HUES48 (cell line): ENCODE results near the gene SNCB.
A peak's percentile ranks its signal among the peaks of the same experiment; 100 is the strongest.

ENCODE experiments used
- H3K27ac ChIP-seq: one replicate; pipeline ENCODE4 v1.7.0; 2013; ENCODE audit warnings: low read depth, low read length, inconsistent platforms
- H3K27me3 ChIP-seq: 2 replicates; pipeline ENCODE4 v1.6.1; 2013; ENCODE audit warnings: mild to moderate bottlenecking, low read length; ENCODE audit not compliant: control insufficient read depth, insufficient read depth
- H3K36me3 ChIP-seq: 2 replicates; pipeline ENCODE4 v1.6.1; 2013; ENCODE audit warnings: low read length; ENCODE audit not compliant: control insufficient read depth, insufficient read depth
- H3K4me1 ChIP-seq: 2 replicates; pipeline ENCODE4 v1.6.1; 2013; ENCODE audit warnings: mild to moderate bottlenecking, low read length; ENCODE audit not compliant: control insufficient read depth, insufficient read depth
- H3K4me3 ChIP-seq: 2 replicates; pipeline ENCODE4 v1.5.1; 2013; ENCODE audit warnings: mild to moderate bottlenecking, low read depth, low read length
- H3K9ac ChIP-seq: 2 replicates; pipeline ENCODE4 v1.6.1; 2013; ENCODE audit warnings: mild to moderate bottlenecking, low read depth, low read length, moderate library complexity
- H3K9me3 ChIP-seq: 2 replicates; pipeline ENCODE4 v1.6.1; 2013; ENCODE audit warnings: low read length; ENCODE audit not compliant: control insufficient read depth, insufficient read depth

SNCB gene

GRCh38 chr5:176628406-176629228 lies 1.7 kb downstream of the SNCB start:
- no peaks in the 10 kb centered on the region for H3K36me3 ChIP-seq
- no peak overlapping the region for H3K9ac ChIP-seq
- H3K27ac ChIP-seq, result no peak overlapping the region
- H3K4me3 ChIP-seq, result peak overlapping the region; percentile 81; the same call in 1 of the 2 replicates
- H3K9me3 ChIP-seq, result no peaks in the 10 kb centered on the region
- peaks cover 11% of the 10 kb centered on the region; the same call in 1 of the 2 replicates for H3K4me1 ChIP-seq
- H3K27me3 ChIP-seq, result peaks cover 48% of the 10 kb centered on the region

DNA sequence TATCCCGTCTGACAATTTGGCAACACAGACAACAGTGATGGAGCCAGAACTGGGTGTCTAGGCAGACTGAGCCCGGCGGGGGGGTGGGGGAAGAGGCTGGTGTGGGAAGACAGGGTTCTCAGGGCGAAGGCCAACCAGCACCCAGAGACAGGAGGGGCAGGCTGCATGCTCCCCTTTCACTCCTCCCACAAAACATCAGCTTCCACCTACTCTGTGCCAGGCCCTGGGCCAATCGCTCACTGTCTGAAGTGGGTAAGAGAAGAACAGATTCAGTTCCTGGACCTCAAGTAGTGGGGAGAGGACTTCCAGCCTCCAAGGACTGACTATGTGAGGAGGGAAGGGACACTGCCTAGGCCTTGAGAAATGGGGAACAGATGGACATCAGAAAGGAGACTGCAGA lies 2.8 kb downstream of the SNCB start:
- Histone ChIP-seq H3K27ac (no peak overlapping the region), H3K36me3 (no peaks in the 10 kb centered on the region), H3K9me3 (no peaks in the 10 kb centered on the region), H3K27me3 (peaks cover 39% of the 10 kb centered on the region), H3K4me1 (peaks cover 10% of the 10 kb centered on the region; the same call in 1 of the 2 replicates), H3K4me3 (no peak overlapping the region), H3K9ac (no peak overlapping the region)

DNA sequence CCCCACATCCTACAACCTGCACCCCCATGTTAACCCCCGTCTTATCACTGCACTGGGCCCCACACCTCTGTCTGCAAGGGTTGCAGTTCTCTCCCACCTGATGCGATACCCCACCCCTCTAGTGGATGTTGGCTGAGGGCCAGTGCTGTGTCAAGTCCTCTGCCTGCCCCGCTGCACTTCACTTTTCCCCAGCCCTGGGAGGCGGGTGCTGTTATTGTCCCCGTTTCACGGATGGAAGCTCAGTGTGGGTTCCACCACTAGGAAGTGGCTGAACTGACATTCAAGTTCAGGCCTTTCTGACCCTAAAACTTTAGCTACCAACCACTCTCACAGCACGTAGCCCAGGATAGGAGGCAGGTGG lies 3.5 kb downstream of the SNCB start:
- Histone ChIP-seq H3K27ac (no peak overlapping the region), H3K9ac (no peak overlapping the region), H3K4me3 (no peak overlapping the region), H3K27me3 (peaks cover 36% of the 10 kb centered on the region), H3K9me3 (no peaks in the 10 kb centered on the region), H3K4me1 (peaks cover 10% of the 10 kb centered on the region; the same call in 1 of the 2 replicates), H3K36me3 (no peaks in the 10 kb centered on the region)

DNA sequence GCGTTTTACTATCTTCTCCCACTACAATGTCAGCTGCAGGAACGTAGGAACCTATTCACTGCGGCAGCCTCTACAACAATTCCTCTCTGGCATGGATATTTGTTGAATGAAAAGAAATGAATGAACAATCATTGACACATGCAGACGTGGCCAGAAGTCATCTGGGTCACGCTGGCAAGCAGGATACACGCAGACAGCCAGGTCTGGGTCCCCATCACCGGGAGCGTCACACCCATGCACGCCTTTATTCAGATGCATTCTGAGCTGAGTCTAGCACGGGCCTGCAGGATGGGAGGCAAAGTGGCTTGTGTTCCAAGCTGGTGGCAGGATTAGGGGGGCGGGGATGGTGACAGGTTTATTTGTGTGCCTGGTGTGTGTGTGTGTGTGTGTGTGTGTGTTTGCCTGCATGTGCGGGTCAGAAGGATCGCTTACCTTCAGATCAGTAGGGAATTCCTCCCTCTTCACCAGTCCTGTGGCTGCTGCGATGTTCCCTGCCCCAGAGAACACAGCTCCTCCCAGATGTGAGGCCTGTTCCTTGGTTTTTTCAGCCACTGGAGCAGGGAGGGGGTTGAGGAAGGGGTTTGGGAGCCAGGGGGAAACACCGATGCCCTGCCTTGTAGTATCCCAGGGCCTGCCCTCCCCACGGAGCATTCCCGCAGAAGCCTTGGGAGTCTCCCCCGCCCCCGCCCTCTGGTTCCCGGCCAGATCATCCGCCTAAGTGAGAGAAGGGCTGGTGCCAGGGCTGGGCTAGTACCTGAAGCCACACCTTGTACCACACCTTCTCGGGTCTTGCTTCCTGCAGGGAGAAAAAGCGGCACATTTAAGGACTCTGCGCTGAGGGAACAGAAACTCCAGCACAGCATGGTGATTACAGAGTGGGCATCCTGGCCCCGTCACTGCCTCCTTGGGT lies 4.1 kb downstream of the SNCB start:
- no peak overlapping the region for H3K9ac ChIP-seq
- H3K27me3 ChIP-seq, result peaks cover 33% of the 10 kb centered on the region
- no peak overlapping the region for H3K4me3 ChIP-seq
- H3K9me3 ChIP-seq, result no peaks in the 10 kb centered on the region
- H3K27ac ChIP-seq, result no peak overlapping the region
- peaks cover 10% of the 10 kb centered on the region; the same call in 1 of the 2 replicates for H3K4me1 ChIP-seq
- H3K36me3 ChIP-seq, result no peaks in the 10 kb centered on the region

- Histone ChIP-seq H3K4me1 (0 out of 2 replicates have a peak, but pooled peaks cover 4% of the 10 kb centered on the region), H3K9me3 (no peaks in the 10 kb centered on the region), H3K36me3 (no peaks in the 10 kb centered on the region), H3K4me3 (no peak overlapping the region), H3K27ac (no peak overlapping the region), H3K9ac (no peak overlapping the region), H3K27me3 (peaks cover 32% of the 10 kb centered on the region)
Measured at GRCh38 chr5:176625512-176625911, 4.8 kb downstream of the SNCB start.

- Histone ChIP-seq H3K27ac (no peak overlapping the region), H3K27me3 (peaks cover 36% of the 10 kb centered on the region), H3K4me1 (0 out of 2 replicates have a peak, but pooled peaks cover 4% of the 10 kb centered on the region)
Measured at GRCh38 chr5:176624938-176625337, 5.4 kb downstream of the SNCB start.

GRCh38 chr5:176624142-176624541 lies 6.2 kb downstream of the SNCB start:
- Histone ChIP-seq H3K9ac (no peak overlapping the region), H3K9me3 (no peaks in the 10 kb centered on the region), H3K4me3 (no peak overlapping the region), H3K27ac (no peak overlapping the region), H3K4me1 (peaks cover 7% of the 10 kb centered on the region), H3K27me3 (peaks cover 35% of the 10 kb centered on the region), H3K36me3 (no peaks in the 10 kb centered on the region)

More at GRCh38 chr5:176624938-176625337, 5.4 kb downstream of the SNCB start:
- Histone ChIP-seq H3K36me3 (no peaks in the 10 kb centered on the region), H3K4me3 (no peak overlapping the region), H3K9me3 (no peaks in the 10 kb centered on the region), H3K9ac (no peak overlapping the region)

GRCh38 chr5:176621661-176622079 lies 8.7 kb downstream of the SNCB start:
- peaks cover 38% of the 10 kb centered on the region for H3K27me3 ChIP-seq

DNA sequence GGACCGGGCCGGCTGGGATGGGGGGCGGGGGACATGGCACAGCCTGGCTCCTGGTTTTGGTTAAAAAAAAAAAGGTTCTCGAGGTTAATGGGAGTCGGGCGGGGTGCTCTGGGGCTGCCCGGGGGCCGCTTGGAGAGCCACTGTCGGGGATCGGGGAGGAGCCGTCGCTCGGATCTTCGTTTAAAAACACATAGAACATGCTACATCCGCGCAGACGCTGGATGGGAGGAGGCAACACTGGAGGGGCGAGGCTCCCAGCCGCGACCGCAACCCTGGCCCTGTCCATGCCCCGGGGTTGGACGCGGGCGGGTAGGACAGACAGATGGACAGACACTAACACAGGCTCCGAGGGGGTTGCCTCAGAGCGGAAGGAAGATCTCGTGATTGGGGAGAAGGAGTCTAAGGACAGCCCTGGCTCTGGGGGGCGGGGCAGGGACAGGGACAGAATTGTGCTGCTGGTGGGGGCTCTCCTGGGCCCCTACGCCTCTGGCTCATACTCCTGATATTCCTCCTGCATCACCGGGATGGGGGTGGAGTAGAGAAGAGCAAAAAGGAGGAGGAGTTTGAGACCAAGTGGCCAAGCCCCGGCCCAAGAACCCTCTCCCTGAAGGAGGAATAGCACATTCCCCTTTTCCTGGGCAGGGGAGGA lies 9.9 kb downstream of the SNCB start:
- Histone ChIP-seq H3K27me3 (peaks cover 42% of the 10 kb centered on the region), H3K4me3 (peak overlapping the region; percentile 46; the same call in 1 of the 2 replicates), H3K36me3 (no peaks in the 10 kb centered on the region), H3K9me3 (no peaks in the 10 kb centered on the region), H3K9ac (no peak overlapping the region), H3K4me1 (peaks cover 3% of the 10 kb centered on the region), H3K27ac (no peak overlapping the region)

More at GRCh38 chr5:176621661-176622079, 8.7 kb downstream of the SNCB start:
- Histone ChIP-seq H3K36me3 (no peaks in the 10 kb centered on the region), H3K27ac (no peak overlapping the region), H3K9ac (no peak overlapping the region), H3K4me3 (no peak overlapping the region), H3K9me3 (no peaks in the 10 kb centered on the region), H3K4me1 (peaks cover 3% of the 10 kb centered on the region)

- peak overlapping the region; percentile 46; the same call in 1 of the 2 replicates for H3K4me3 ChIP-seq
- H3K9ac ChIP-seq, result no peak overlapping the region
- H3K27ac ChIP-seq, result no peak overlapping the region
- H3K9me3 ChIP-seq, result no peaks in the 10 kb centered on the region
- H3K36me3 ChIP-seq, result no peaks in the 10 kb centered on the region
- H3K4me1 ChIP-seq, result peaks cover 3% of the 10 kb centered on the region
- H3K27me3 ChIP-seq, result peaks cover 42% of the 10 kb centered on the region
Measured at GRCh38 chr5:176619569-176620332, 10.6 kb downstream of the SNCB start.
